ENCODE data around the gene ALDH1L2. TPM values are rescaled to one million over a fixed set of nuclear protein-coding genes. Genes with fewer than 3 reads are reported as not detected.

ALDH1L2 gene
- polyA plus RNA-seq, 1 experiment: 76.1 TPM

DNA sequence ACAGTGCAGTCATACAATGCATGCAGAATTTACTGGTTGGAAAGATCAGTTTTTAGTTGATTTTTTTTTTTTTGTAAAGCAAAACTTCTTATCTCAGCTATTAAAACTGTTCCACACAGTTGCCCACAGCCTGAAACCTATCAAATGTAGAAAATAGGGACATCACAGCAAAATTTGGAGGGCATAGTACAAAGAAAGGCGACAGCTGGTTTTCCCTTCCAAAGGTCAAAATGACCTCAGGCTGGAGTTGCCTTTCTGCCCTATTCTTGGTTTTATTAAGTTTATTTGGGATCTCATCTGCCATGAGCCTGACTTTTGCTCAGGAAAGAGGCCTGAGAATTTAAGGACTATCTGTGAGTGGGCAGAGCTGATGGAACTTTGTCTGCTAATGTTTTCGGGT, 69.7 kb downstream of the ALDH1L2 start:
- Histone ChIP-seq H3K4me3 (ENCODE audit: low read depth, low read length) (no peak overlapping the region), H3K27me3 (ENCODE audit: control insufficient read depth, insufficient read depth, low read length) (no peaks in the 10 kb centered on the region), H3K36me3 (ENCODE audit: control insufficient read depth, insufficient read depth, low read length) (peaks cover 8% of the 10 kb centered on the region)
- DNase-seq (ENCODE audit: low read depth): no peak
- TF ChIP-seq, protein P1, sequence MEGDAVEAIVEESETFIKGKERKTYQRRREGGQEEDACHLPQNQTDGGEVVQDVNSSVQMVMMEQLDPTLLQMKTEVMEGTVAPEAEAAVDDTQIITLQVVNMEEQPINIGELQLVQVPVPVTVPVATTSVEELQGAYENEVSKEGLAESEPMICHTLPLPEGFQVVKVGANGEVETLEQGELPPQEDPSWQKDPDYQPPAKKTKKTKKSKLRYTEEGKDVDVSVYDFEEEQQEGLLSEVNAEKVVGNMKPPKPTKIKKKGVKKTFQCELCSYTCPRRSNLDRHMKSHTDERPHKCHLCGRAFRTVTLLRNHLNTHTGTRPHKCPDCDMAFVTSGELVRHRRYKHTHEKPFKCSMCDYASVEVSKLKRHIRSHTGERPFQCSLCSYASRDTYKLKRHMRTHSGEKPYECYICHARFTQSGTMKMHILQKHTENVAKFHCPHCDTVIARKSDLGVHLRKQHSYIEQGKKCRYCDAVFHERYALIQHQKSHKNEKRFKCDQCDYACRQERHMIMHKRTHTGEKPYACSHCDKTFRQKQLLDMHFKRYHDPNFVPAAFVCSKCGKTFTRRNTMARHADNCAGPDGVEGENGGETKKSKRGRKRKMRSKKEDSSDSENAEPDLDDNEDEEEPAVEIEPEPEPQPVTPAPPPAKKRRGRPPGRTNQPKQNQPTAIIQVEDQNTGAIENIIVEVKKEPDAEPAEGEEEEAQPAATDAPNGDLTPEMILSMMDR (IDR thresholded peaks at IDR 0.05; ENCODE audit: insufficient read depth, low read depth, low read length): no peak
- ChIA-PET POLR2A (no interaction called here), CTCF (no interaction called here)

DNA sequence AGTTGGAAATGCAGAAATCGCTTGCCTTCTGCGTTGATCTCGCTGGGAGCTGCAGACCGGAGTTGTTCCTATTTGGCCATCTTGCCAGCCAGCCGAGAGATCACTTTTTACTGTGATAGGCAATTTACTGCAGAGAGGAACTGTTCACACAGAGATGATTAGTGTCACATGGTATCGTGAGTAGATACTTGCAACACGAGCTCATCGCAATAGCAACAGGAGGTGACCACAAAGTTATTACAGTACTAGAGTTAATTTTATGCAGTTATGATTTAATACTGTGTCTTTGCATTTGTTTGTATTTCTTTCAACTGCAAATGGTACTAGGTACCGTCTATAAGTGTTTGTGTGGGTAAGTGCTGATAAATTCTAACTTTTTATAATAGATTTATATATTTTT, 70.4 kb downstream of the ALDH1L2 start:
- H3K36me3 ChIP-seq (ENCODE audit: control insufficient read depth, insufficient read depth, low read length): peaks cover 5% of the 10 kb centered on the region; the same call in 1 of the 2 replicates
- H3K4me3 ChIP-seq (ENCODE audit: low read depth, low read length): no peak overlapping the region
- ChIA-PET POLR2A (no interaction called here), CTCF (no interaction called here)
- no peak for DNase-seq (ENCODE audit: low read depth)
- TF ChIP-seq, protein P1 (IDR thresholded peaks at IDR 0.05; ENCODE audit: insufficient read depth, low read depth, low read length): no peak
- no peaks in the 10 kb centered on the region for H3K27me3 ChIP-seq (ENCODE audit: control insufficient read depth, insufficient read depth, low read length)

DNA sequence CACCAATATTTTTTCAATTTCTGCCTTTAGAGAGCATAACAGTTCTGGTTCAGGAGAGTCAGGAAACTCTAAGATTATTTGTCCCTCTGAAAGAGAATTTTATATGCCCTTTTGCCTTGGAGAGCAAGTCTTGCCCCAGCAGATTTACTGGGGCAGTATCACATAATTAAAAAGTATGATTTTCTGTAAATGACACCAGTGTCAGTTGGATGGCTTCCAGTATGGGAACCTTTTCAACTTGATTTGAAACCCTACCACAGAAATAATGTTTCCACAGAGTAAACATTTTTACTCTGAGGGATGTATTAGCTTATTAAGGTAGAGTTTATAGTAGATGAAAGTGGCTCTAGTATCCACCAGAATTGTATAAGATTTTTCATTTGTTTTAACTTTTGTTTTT, 82.8 kb downstream of the ALDH1L2 start:
- Histone ChIP-seq H3K27me3 (ENCODE audit: control insufficient read depth, insufficient read depth, low read length) (no peaks in the 10 kb centered on the region), H3K4me3 (ENCODE audit: low read depth, low read length) (no peak overlapping the region), H3K36me3 (ENCODE audit: control insufficient read depth, insufficient read depth, low read length) (no peaks in the 10 kb centered on the region)
- ChIA-PET POLR2A (no interaction called here), CTCF (interaction anchor here (1.3 kb wide), 1 partner anchor 9 kb away, joined by 3 read pairs; no protein-coding TSS in a partner anchor)
- TF ChIP-seq, protein P1 (IDR thresholded peaks at IDR 0.05; ENCODE audit: insufficient read depth, low read depth, low read length): no peak
- DNase-seq (ENCODE audit: low read depth): no peak

DNA sequence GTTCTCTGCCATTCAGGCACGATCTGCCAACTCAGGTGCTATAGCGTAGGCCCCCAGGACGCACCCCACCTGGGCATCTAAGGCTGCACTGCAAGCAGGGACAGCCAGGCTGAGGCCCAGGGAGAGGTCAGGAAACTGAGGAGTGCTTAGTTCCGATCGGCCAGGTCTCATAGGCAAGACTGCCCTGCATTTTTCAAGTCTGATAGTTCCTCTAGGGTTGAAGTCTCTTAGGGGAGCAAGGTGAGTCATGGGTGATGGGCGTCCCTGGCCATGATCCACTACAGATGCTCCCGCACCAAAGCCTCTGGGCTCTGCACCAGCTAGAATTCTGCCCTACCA, 84.9 kb downstream of the ALDH1L2 start:
- no peak for DNase-seq (ENCODE audit: low read depth)
- no peak overlapping the region for H3K4me3 ChIP-seq (ENCODE audit: low read depth, low read length)
- ChIA-PET POLR2A (no interaction called here), CTCF (no interaction called here)
- peaks cover 2% of the 10 kb centered on the region; the same call in 1 of the 2 replicates for H3K36me3 ChIP-seq (ENCODE audit: control insufficient read depth, insufficient read depth, low read length)
- H3K27me3 ChIP-seq (ENCODE audit: control insufficient read depth, insufficient read depth, low read length): no peaks in the 10 kb centered on the region
- TF ChIP-seq, protein P1 (IDR thresholded peaks at IDR 0.05; ENCODE audit: insufficient read depth, low read depth, low read length): no peak

DNA sequence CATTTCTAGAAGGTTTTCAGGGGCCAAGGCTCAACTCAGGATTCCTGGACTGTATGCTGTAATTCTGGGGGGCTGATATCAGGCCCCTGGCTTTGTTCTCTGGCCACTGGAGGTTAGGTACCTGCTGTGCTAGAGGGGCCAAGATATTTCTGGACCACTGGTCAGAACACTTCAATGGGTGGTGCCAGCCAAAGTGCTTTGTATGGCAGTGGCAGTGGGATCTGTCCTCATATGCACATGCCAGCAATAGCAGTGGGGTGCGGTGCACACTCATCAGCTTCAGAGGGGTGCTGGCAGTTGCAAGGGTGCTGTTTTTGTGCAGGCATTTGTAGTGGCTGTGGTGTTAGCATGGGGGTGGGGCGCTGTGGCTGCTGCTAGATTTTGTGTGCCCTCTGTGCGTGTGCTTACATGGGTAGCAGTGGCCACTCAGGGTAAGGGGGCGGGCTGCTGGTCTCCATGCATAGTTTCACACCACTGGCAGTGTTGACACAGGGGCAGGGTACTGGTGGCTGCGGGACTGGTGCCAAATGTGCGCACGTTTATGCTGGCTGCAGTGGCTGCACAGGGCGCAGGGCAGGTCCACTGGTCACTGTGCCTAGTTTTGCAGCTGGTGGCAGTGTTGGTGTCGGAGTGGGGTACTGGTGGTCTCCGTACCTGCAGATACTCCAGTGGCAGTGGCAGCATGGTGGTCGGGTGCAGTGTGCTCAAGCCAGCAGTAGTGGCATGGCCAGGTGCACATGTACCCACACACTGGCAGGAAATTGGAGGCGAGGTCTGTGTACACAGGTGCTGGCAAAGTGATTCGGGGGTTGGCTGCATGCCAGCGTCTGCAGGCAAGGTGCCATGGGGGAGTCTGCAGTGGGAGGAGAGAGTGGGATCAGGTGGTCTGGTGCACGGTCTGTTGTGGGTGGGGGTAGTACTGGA, 85.6 kb downstream of the ALDH1L2 start:
- peaks cover 2% of the 10 kb centered on the region for H3K36me3 ChIP-seq (ENCODE audit: control insufficient read depth, insufficient read depth, low read length)
- DNase-seq (ENCODE audit: low read depth): no peak
- TF ChIP-seq, protein P1 (IDR thresholded peaks at IDR 0.05; ENCODE audit: insufficient read depth, low read depth, low read length): no peak

More for the DNA sequence above, 85.6 kb downstream of the ALDH1L2 start:
- ChIA-PET CTCF (no interaction called here), POLR2A (no interaction called here)
- Histone ChIP-seq H3K27me3 (ENCODE audit: control insufficient read depth, insufficient read depth, low read length) (no peaks in the 10 kb centered on the region), H3K4me3 (ENCODE audit: low read depth, low read length) (no peak overlapping the region)
